HCT116 (cell line): ENCODE results near the gene ITGA11. TPM values are rescaled to one million over a fixed set of nuclear protein-coding genes. Genes with fewer than 3 reads are reported as not detected.

ENCODE experiments used
- ATAC-seq: fragments of 200-7000 bp; cut with Tn5 transposase; 2 replicates; pipeline ENCODE4 v1.9.1; 2020; ENCODE audit warnings: mild to moderate bottlenecking, moderate library complexity
- BruUV-seq: library from RNA; stranded (reverse); fragments of 400-500 nt; replicated peaks from 2 replicates; lab custom pipeline; 2021; lab: Mats Ljungman, UMichigan
- CTCF ChIA-PET: fragments of 300-600 bp; sonication (Branson Sonifier 250); formaldehyde crosslinking; loops from one replicate; lab custom pipeline; 2021; ENCODE audit warnings: antibody characterized with exemption; lab: Charles Lee
- POLR2A ChIA-PET: fragments of 300-600, 350-600 bp; sonication (Branson Sonifier 250); formaldehyde crosslinking; loops from one replicate; lab custom pipeline; 2021; ENCODE audit warnings: antibody characterized with exemption; lab: Charles Lee
- RAD21 ChIA-PET, 2 experiments: fragments of 300-600 bp; sonication (Branson Sonifier 250); formaldehyde crosslinking; loops; one replicate each; lab custom pipeline; 2023; ENCODE audit warnings: low total read pairs in 2 of 2; ENCODE audit not compliant: uncharacterized antibody in 2 of 2, unreplicated experiment in 2 of 2, low non-redundant PET in 1 of 2; lab: Charles Lee
- DNase-seq: peaks from one replicate; pipeline ENCODE4 v3.0.0-alpha.2; 2010; ENCODE audit warnings: low read depth, low spot score
- H2AFZ ChIP-seq: fragments of 200-600 bp; shearing (Covaris generic), sonication (generic); 2 replicates; pipeline ENCODE4 v1.6.1; 2017; ENCODE audit warnings: low read depth, mixed run types, mixed read lengths, antibody characterized with exemption, low read length; ENCODE audit not compliant: poor library complexity, severe bottlenecking
- H3K27ac ChIP-seq: 2 replicates; pipeline ENCODE4 v1.5.1; 2012; ENCODE audit warnings: low read depth, low read length
- H3K27me3 ChIP-seq: fragments of 200-600 bp; sonication (generic); 2 replicates; pipeline ENCODE4 v1.6.1; 2016; ENCODE audit warnings: mixed run types, low read length, mixed read lengths; ENCODE audit not compliant: insufficient read depth
- H3K36me3 ChIP-seq, 2 experiments: fragments of 200-500 bp in 1 of 2; fragments of 200-600 bp in 1 of 2; sonication (Bioruptor generic) in 1 of 2; sonication (generic) in 1 of 2; 2 replicates each; pipeline versions ENCODE4 v1.5.1 to v1.6.1; 2014 to 2016; ENCODE audit warnings: low read length in 2 of 2, inconsistent platforms in 1 of 2, mixed read lengths in 1 of 2, mixed run types in 1 of 2; ENCODE audit not compliant: insufficient read depth in 2 of 2, control insufficient read depth in 1 of 2
- H3K4me1 ChIP-seq, 2 experiments: fragments of 200-600 bp in 1 of 2; sonication (generic) in 1 of 2; 2 replicates each; pipeline versions ENCODE4 v1.5.1 to v1.6.1; 2012 to 2017; ENCODE audit warnings: low read length in 2 of 2, inconsistent platforms in 1 of 2, mild to moderate bottlenecking in 1 of 2, mixed read lengths in 1 of 2, mixed run types in 1 of 2, moderate library complexity in 1 of 2; ENCODE audit not compliant: insufficient read depth in 2 of 2, control insufficient read depth in 1 of 2
- H3K4me2 ChIP-seq: fragments of 200-600 bp; sonication (generic); 2 replicates; pipeline ENCODE4 v1.6.1; 2017; ENCODE audit warnings: mixed run types, low read length, mixed read lengths
- H3K4me3 ChIP-seq, 2 experiments: fragments of 200-600 bp in 1 of 2; sonication (generic) in 1 of 2; replicated peaks in 1 of 2; 2 replicates each; pipeline ENCODE4 v1.5.1; 2011 to 2016; ENCODE audit warnings: low read length in 2 of 2, control low read depth in 1 of 2, low read depth in 1 of 2, mild to moderate bottlenecking in 1 of 2, mixed read lengths in 1 of 2, mixed run types in 1 of 2
- H3K79me2 ChIP-seq: fragments of 200-600 bp; sonication (generic); 2 replicates; pipeline ENCODE4 v1.6.1; 2017; ENCODE audit warnings: mild to moderate bottlenecking, mixed run types, low read length, moderate library complexity, mixed read lengths; ENCODE audit not compliant: insufficient read depth
- H3K9ac ChIP-seq: fragments of 200-600 bp; sonication (generic); 2 replicates; pipeline ENCODE4 v1.6.1; 2016; ENCODE audit warnings: low read length, mixed read lengths
- H3K9me2 ChIP-seq: fragments of 200-600 bp; sonication (generic), shearing (Covaris generic); 2 replicates; pipeline ENCODE4 v1.6.1; 2017; ENCODE audit warnings: mixed run types, mild to moderate bottlenecking, moderate library complexity; ENCODE audit not compliant: insufficient read depth
- H3K9me3 ChIP-seq, 2 experiments: fragments of 200-500 bp in 1 of 2; fragments of 200-600 bp in 1 of 2; sonication (Bioruptor generic) in 1 of 2; sonication (generic) in 1 of 2; 2 replicates each; pipeline ENCODE4 v1.6.1; 2014 to 2017; ENCODE audit warnings: low read length in 2 of 2, mixed read lengths in 2 of 2, inconsistent platforms in 1 of 2, low read depth in 1 of 2, mild to moderate bottlenecking in 1 of 2, mixed run types in 1 of 2, moderate library complexity in 1 of 2; ENCODE audit not compliant: control insufficient read depth in 1 of 2, insufficient read depth in 1 of 2
- H4K20me1 ChIP-seq: fragments of 200-600 bp; sonication (generic), shearing (Covaris generic); 2 replicates; pipeline ENCODE4 v1.6.1; 2017; ENCODE audit warnings: mixed run types, mild to moderate bottlenecking, moderate library complexity; ENCODE audit not compliant: insufficient read depth
- CBX3 ChIP-seq: IDR thresholded peaks from 2 replicates; pipeline ENCODE4 v1.6.1; 2012; ENCODE audit warnings: low read depth
- CEBPB ChIP-seq: IDR thresholded peaks from 2 replicates; pipeline ENCODE4 v1.6.1; 2012; ENCODE audit warnings: low read depth
- JUND ChIP-seq: IDR thresholded peaks from 2 replicates; pipeline ENCODE4 v1.6.1; 2012
- SRF ChIP-seq: IDR thresholded peaks from 2 replicates; pipeline ENCODE4 v1.6.1; 2012; ENCODE audit warnings: low read depth
- TCF7L2 ChIP-seq: IDR thresholded peaks from 2 replicates; pipeline ENCODE4 v1.7.0; 2011; ENCODE audit warnings: borderline replicate concordance, inconsistent platforms; ENCODE audit not compliant: insufficient read depth, insufficient read length; ENCODE audit errors: extremely low read depth
- ZNF274 ChIP-seq: fragments of 200-500 bp; sonication (Bioruptor generic); IDR thresholded peaks from 2 replicates; pipeline ENCODE4 v1.6.1; 2014; ENCODE audit warnings: mild to moderate bottlenecking, low read depth, low read length, inconsistent platforms
- intact Hi-C: fragments of 100-400 bp; cut with micrococcal nuclease; formaldehyde crosslinking; loops from 2 replicates; pipeline ENCODE4 v1.10.0; 2022
- total RNA-seq: library from RNA; stranded (reverse); gene quantifications from one replicate; pipeline ENCODE4 v1.2.1, GENCODE V29; 2021; ENCODE audit not compliant: unreplicated experiment
- TF ChIP-seq, protein P1 (sequence below), 3 experiments: fragments of 200-600 bp in 1 of 3; sonication (generic) in 1 of 3; IDR thresholded peaks in 2 of 3; conservative IDR thresholded peaks in 1 of 3; 2 replicates each; pipeline ENCODE4 v1.5.1; 2012 to 2017; ENCODE audit warnings: low read depth in 2 of 3, low read length in 2 of 3, antibody characterized with exemption in 1 of 3, borderline replicate concordance in 1 of 3, control low read depth in 1 of 3, mild to moderate bottlenecking in 1 of 3, mixed read lengths in 1 of 3, mixed run types in 1 of 3, moderate library complexity in 1 of 3; ENCODE audit not compliant: insufficient read depth in 1 of 3
- TF ChIP-seq, protein P2 (sequence below): IDR thresholded peaks from 2 replicates; pipeline ENCODE4 v1.6.1; 2012

ITGA11 gene
- total RNA-seq, 1 experiment from 2014 or later = not detected

DNA sequence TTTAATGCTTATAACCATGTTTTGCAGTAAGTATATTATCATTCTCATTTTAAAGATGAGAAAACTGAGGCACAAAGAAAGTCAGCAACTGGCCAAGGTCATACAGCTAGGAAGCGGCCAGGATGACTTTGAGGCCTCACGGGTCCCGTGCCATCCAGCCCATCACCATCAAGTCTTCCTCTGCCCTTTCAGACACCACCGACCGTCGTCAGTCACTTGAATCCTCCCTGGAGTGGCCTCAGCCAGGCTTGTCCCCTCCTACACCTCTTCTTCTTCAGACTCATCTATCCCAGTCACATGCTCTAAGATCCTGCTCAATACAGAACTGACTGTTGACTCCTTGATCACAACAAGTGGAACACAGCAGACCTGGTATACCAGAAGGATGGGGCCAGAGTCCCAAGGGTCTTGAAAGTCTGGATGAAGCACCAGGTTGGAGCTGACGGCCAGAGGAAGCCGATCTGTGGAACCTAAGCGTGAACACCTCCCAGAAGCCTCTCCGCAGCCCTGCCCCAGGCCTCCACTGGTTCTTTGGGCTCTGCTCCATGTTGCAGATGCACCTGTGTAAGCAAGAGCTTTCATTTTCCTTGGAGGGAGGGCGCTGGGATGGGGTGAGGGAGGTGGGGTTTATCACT lies 22.1 kb downstream of the ITGA11 start:
- RAD21 ChIA-PET = no interaction called here

More for the DNA sequence above, 22.1 kb downstream of the ITGA11 start:
- DNase-seq (no peak), ATAC-seq (no peak)
- Histone ChIP-seq H3K27me3 (no peaks in the 10 kb centered on the region), H3K4me1 (no peaks in the 10 kb centered on the region), H3K79me2 (no peaks in the 10 kb centered on the region), H2AFZ (no peak overlapping the region), H3K4me3 (no peak overlapping the region), H3K4me2 (no peak overlapping the region), H4K20me1 (no peaks in the 10 kb centered on the region), H3K9ac (no peak overlapping the region), H3K9me2 (no peaks in the 10 kb centered on the region), H3K9me3 (no peaks in the 10 kb centered on the region), H3K27ac (no peak overlapping the region), H3K36me3 (no peaks in the 10 kb centered on the region)
- TF ChIP-seq TCF7L2 (no peak), SRF (no peak), ZNF274 (no peak), CBX3 (no peak), JUND (no peak), CEBPB (no peak)
- TF ChIP-seq, protein P1, sequence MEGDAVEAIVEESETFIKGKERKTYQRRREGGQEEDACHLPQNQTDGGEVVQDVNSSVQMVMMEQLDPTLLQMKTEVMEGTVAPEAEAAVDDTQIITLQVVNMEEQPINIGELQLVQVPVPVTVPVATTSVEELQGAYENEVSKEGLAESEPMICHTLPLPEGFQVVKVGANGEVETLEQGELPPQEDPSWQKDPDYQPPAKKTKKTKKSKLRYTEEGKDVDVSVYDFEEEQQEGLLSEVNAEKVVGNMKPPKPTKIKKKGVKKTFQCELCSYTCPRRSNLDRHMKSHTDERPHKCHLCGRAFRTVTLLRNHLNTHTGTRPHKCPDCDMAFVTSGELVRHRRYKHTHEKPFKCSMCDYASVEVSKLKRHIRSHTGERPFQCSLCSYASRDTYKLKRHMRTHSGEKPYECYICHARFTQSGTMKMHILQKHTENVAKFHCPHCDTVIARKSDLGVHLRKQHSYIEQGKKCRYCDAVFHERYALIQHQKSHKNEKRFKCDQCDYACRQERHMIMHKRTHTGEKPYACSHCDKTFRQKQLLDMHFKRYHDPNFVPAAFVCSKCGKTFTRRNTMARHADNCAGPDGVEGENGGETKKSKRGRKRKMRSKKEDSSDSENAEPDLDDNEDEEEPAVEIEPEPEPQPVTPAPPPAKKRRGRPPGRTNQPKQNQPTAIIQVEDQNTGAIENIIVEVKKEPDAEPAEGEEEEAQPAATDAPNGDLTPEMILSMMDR (IDR thresholded peaks at IDR 0.05 in 2 of 3, conservative IDR thresholded peaks at IDR 0.05 in 1 of 3; ENCODE audit: borderline replicate concordance in 1 of 3, insufficient read depth in 1 of 3, low read depth in 2 of 3, low read length in 2 of 3) = no peak
- TF ChIP-seq, protein P2, sequence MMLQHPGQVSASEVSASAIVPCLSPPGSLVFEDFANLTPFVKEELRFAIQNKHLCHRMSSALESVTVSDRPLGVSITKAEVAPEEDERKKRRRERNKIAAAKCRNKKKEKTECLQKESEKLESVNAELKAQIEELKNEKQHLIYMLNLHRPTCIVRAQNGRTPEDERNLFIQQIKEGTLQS = no peak
- ChIA-PET POLR2A (no interaction called here), CTCF (no interaction called here)
- intact Hi-C loops = no loop called here
- no TSS peak for BruUV-seq
